ENCODE measurements around the gene GPHN. TPM values are rescaled to one million over a fixed set of nuclear protein-coding genes. Genes with fewer than 3 reads are reported as not detected.

GPHN gene
- total and polyA plus RNA-seq, 10 of the 15 experiments (the other 5 are each of a cell fraction or from before 2014, with no cell fraction given): 22.3 to 48.8 (median 33.1) TPM

- no peak for TF ChIP-seq POLR2AphosphoS2 (IDR thresholded peaks at IDR 0.05; ENCODE audit: low read depth, low read length)
- no peak for TF ChIP-seq RAD51 (IDR thresholded peaks at IDR 0.05)
Observed at GRCh38 chr14:66471584-66471983, 36.4 kb upstream of the GPHN start (continued).

- no TSS peak for BruUV-seq (replicated peaks)
Observed at GRCh38 chr14:66472251-66472650, 35.7 kb upstream of the GPHN start.

GRCh38 chr14:66473223-66473622 lies 34.7 kb upstream of the GPHN start:
- H3K27ac ChIP-seq (ENCODE audit: control insufficient read depth, insufficient read depth): no peak overlapping the region
- FAIRE-seq: no peak
- SMC1A ChIA-PET (ENCODE audit: uncharacterized antibody, unreplicated experiment): interaction anchor here (0.5 kb wide), 1 partner anchor 25 kb away, joined by 3 read pairs; no protein-coding TSS in a partner anchor
- DNase-seq (ENCODE audit: low read depth, low spot score): no peak
- no peaks in the 10 kb centered on the region for H3K36me3 ChIP-seq (ENCODE audit: control insufficient read depth in 2 of 2, insufficient read depth in 2 of 2, low read length in 1 of 2)
- H3K9me3 ChIP-seq (replicated peaks; ENCODE audit: control insufficient read depth, insufficient read depth, low read length): peaks cover 2% of the 10 kb centered on the region; the same call in 1 of the 3 replicates
- H3K79me2 ChIP-seq (ENCODE audit: control insufficient read depth, insufficient read depth, low read length): no peaks in the 10 kb centered on the region
- no peaks in the 10 kb centered on the region for H4K20me1 ChIP-seq (ENCODE audit: control insufficient read depth, insufficient read depth)
- H3K27me3 ChIP-seq (replicated peaks in 1 of 2; ENCODE audit: control insufficient read depth in 2 of 2, insufficient read depth in 2 of 2, low read length in 1 of 2): no peaks in the 10 kb centered on the region
- WGBS (ENCODE audit: insufficient coverage, insufficient replicate concordance, low lambda C conversion rate, missing lambda C conversion rate): 57% methylated on average over 2 of the region's 2 CpGs
- intact Hi-C loops (cut with micrococcal nuclease; ENCODE audit: unreplicated experiment) (no loop called here), in situ Hi-C loops (cut with MboI) (no loop called here)
- RAD21 ChIA-PET (ENCODE audit: unreplicated experiment): no interaction called here
- H3K4me2 ChIP-seq (ENCODE audit: control insufficient read depth, insufficient read depth): no peak overlapping the region
- no peak overlapping the region for H3K9ac ChIP-seq (ENCODE audit: control insufficient read depth, insufficient read depth, low read length)
- TF ChIP-seq NRF1 (conservative IDR thresholded peaks at IDR 0.05; ENCODE audit: low read depth, low read length) (no peak), HCFC1 (IDR thresholded peaks at IDR 0.05; ENCODE audit: low read length) (no peak), CBFB (IDR thresholded peaks at IDR 0.05; ENCODE audit: low read depth) (no peak), CHD4 (IDR thresholded peaks at IDR 0.05) (no peak)
- ATAC-seq: no peak
- H3K4me1 ChIP-seq (ENCODE audit: control insufficient read depth, insufficient read depth, low read length): no peaks in the 10 kb centered on the region
- POLR2A ChIA-PET: no interaction called here
- BruUV-seq (replicated peaks): no TSS peak
- H3K4me3 ChIP-seq: no peak overlapping the region
- no peak overlapping the region for H2AFZ ChIP-seq (ENCODE audit: control insufficient read depth, low read depth, low read length)
- CTCF ChIA-PET: no interaction called here

More at GRCh38 chr14:66472251-66472650, 35.7 kb upstream of the GPHN start:
- H3K9ac ChIP-seq (ENCODE audit: control insufficient read depth, insufficient read depth, low read length): no peak overlapping the region
- CTCF ChIA-PET: no interaction called here
- peaks cover 2% of the 10 kb centered on the region; the same call in 1 of the 3 replicates for H3K9me3 ChIP-seq (replicated peaks; ENCODE audit: control insufficient read depth, insufficient read depth, low read length)
- in situ Hi-C loops (cut with MboI) (no loop called here), intact Hi-C loops (cut with micrococcal nuclease; ENCODE audit: unreplicated experiment) (no loop called here)
- FAIRE-seq (no peak), DNase-seq (ENCODE audit: low read depth, low spot score) (no peak), ATAC-seq (no peak)
- H3K4me2 ChIP-seq (ENCODE audit: control insufficient read depth, insufficient read depth): no peak overlapping the region
- no peaks in the 10 kb centered on the region for H3K4me1 ChIP-seq (ENCODE audit: control insufficient read depth, insufficient read depth, low read length)
- no peaks in the 10 kb centered on the region for H3K27me3 ChIP-seq (replicated peaks in 1 of 2; ENCODE audit: control insufficient read depth in 2 of 2, insufficient read depth in 2 of 2, low read length in 1 of 2)
- no peaks in the 10 kb centered on the region for H3K79me2 ChIP-seq (ENCODE audit: control insufficient read depth, insufficient read depth, low read length)
- H2AFZ ChIP-seq (ENCODE audit: control insufficient read depth, low read depth, low read length): no peak overlapping the region
- H4K20me1 ChIP-seq (ENCODE audit: control insufficient read depth, insufficient read depth): no peaks in the 10 kb centered on the region
- SMC1A ChIA-PET (ENCODE audit: uncharacterized antibody, unreplicated experiment): interaction anchor here (0.7 kb wide), 1 partner anchor 442 kb away, joined by 3 read pairs; no protein-coding TSS in a partner anchor
- no peak overlapping the region for H3K27ac ChIP-seq (ENCODE audit: control insufficient read depth, insufficient read depth)
- H3K4me3 ChIP-seq: no peak overlapping the region
- H3K36me3 ChIP-seq (ENCODE audit: control insufficient read depth in 2 of 2, insufficient read depth in 2 of 2, low read length in 1 of 2): no peaks in the 10 kb centered on the region
- no peak for TF ChIP-seq MYC (IDR thresholded peaks at IDR 0.05; ENCODE audit: insufficient read depth, insufficient read length, insufficient replicate concordance, low read length, severe bottlenecking)
- no peak for TF ChIP-seq RUNX3 (IDR thresholded peaks at IDR 0.05; ENCODE audit: low read length)
- TF ChIP-seq NBN (IDR thresholded peaks at IDR 0.05): no peak
- TF ChIP-seq TCF12 (IDR thresholded peaks at IDR 0.05; ENCODE audit: low read depth, low read length): no peak
- RAD21 ChIA-PET (ENCODE audit: unreplicated experiment): no interaction called here
- POLR2A ChIA-PET: no interaction called here
